IPS DF 6.9 (cell line): ENCODE measurements around the gene ST3GAL2.
"Not testable (repeated sequence)": the region's sequence is repeated elsewhere in the genome, so short reads cannot be mapped to it uniquely, and the experiment has no call there.

Experiments used
- DNase-seq: peaks from one replicate; pipeline ENCODE4 v3.0.0-alpha.2; 2013; ENCODE audit warnings: low read depth, low spot score
- H3K27ac ChIP-seq: one replicate; pipeline ENCODE4 v1.5.1; 2013; ENCODE audit warnings: low read length, control low read depth
- H3K27me3 ChIP-seq: 2 replicates; pipeline ENCODE4 v1.6.1; 2013; ENCODE audit warnings: mild to moderate bottlenecking, low read length; ENCODE audit not compliant: control insufficient read depth, insufficient read depth
- H3K36me3 ChIP-seq: 2 replicates; pipeline ENCODE4 v1.6.1; 2013; ENCODE audit warnings: low read length; ENCODE audit not compliant: control insufficient read depth, insufficient read depth
- H3K4me1 ChIP-seq: 2 replicates; pipeline ENCODE4 v1.6.1; 2013; ENCODE audit warnings: low read length; ENCODE audit not compliant: control insufficient read depth, insufficient read depth
- H3K4me3 ChIP-seq: 2 replicates; pipeline ENCODE4 v1.5.1; 2013; ENCODE audit warnings: mild to moderate bottlenecking, low read length
- H3K9me3 ChIP-seq: 2 replicates; pipeline ENCODE4 v1.6.1; 2013; ENCODE audit warnings: low read length, inconsistent platforms; ENCODE audit not compliant: control insufficient read depth, insufficient read depth
- WGBS: extraction: QIAGEN DNeasy Blood & Tissue Kit; methylation state at CpG from one replicate; pipeline ENCODE4 v1.1.7; 2013; ENCODE audit warnings: mixed read lengths, missing lambda C conversion rate; ENCODE audit not compliant: insufficient read length, insufficient coverage; 5-methylcytosine and 5-hydroxymethylcytosine counted together

Gene ST3GAL2

GRCh38 chr16:70421473-70422311, 17.2 kb downstream of the ST3GAL2 start:
- no CpG with 5 or more reads among the region's 11 CpGs for WGBS
- Histone ChIP-seq H3K4me3 (no peak overlapping the region), H3K9me3 (no peaks in the 10 kb centered on the region), H3K27me3 (no peaks in the 10 kb centered on the region), H3K27ac (no peak overlapping the region), H3K36me3 (no peaks in the 10 kb centered on the region), H3K4me1 (peaks cover 15% of the 10 kb centered on the region)
- DNase-seq = no peak

- DNase-seq = no peak
- no peak overlapping the region for H3K27ac ChIP-seq
- no peak overlapping the region for H3K4me3 ChIP-seq
- H3K4me1 ChIP-seq = peaks cover 15% of the 10 kb centered on the region
- no peaks in the 10 kb centered on the region for H3K9me3 ChIP-seq
- WGBS = no CpG with 5 or more reads among the region's 9 CpGs
- H3K36me3 ChIP-seq = no peaks in the 10 kb centered on the region
- H3K27me3 ChIP-seq = no peaks in the 10 kb centered on the region
These were observed 17.9 kb downstream of the ST3GAL2 start for GRCh38 chr16:70421014-70421413.

GRCh38 chr16:70419384-70420327, 19.2 kb downstream of the ST3GAL2 start:
- H3K4me1 ChIP-seq = peaks cover 15% of the 10 kb centered on the region
- DNase-seq = no peak
- H3K4me3 ChIP-seq = no peak overlapping the region
- H3K36me3 ChIP-seq = no peaks in the 10 kb centered on the region
- WGBS = no CpG with 5 or more reads among the region's 14 CpGs
- H3K27ac ChIP-seq = no peak overlapping the region
- H3K9me3 ChIP-seq = no peaks in the 10 kb centered on the region
- H3K27me3 ChIP-seq = no peaks in the 10 kb centered on the region

- no CpG with 5 or more reads among the region's 5 CpGs for WGBS
These were observed 19.9 kb downstream of the ST3GAL2 start for GRCh38 chr16:70418993-70419318.

GRCh38 chr16:70418274-70418992, 20.5 kb downstream of the ST3GAL2 start:
- peaks cover 15% of the 10 kb centered on the region for H3K4me1 ChIP-seq
- no CpG with 5 or more reads among the region's 13 CpGs for WGBS
- H3K27me3 ChIP-seq = no peaks in the 10 kb centered on the region
- H3K4me3 ChIP-seq = no peak overlapping the region
- H3K36me3 ChIP-seq = no peaks in the 10 kb centered on the region
- H3K27ac ChIP-seq = no peak overlapping the region
- DNase-seq = no peak
- H3K9me3 ChIP-seq = no peaks in the 10 kb centered on the region

More at GRCh38 chr16:70418993-70419318, 19.9 kb downstream of the ST3GAL2 start:
- DNase-seq = no peak
- Histone ChIP-seq H3K27ac (no peak overlapping the region), H3K27me3 (no peaks in the 10 kb centered on the region), H3K4me3 (no peak overlapping the region), H3K36me3 (no peaks in the 10 kb centered on the region), H3K4me1 (peaks cover 15% of the 10 kb centered on the region), H3K9me3 (no peaks in the 10 kb centered on the region)

GRCh38 chr16:70417661-70418060, 21.2 kb downstream of the ST3GAL2 start:
- Histone ChIP-seq H3K36me3 (no peaks in the 10 kb centered on the region), H3K9me3 (no peaks in the 10 kb centered on the region), H3K4me1 (peaks cover 15% of the 10 kb centered on the region), H3K4me3 (no peak overlapping the region), H3K27me3 (no peaks in the 10 kb centered on the region), H3K27ac (no peak overlapping the region)
- DNase-seq = no peak
- no CpG with 5 or more reads among the region's 7 CpGs for WGBS

- Histone ChIP-seq H3K4me3 (no peak overlapping the region), H3K36me3 (no peaks in the 10 kb centered on the region), H3K27ac (no peak overlapping the region), H3K4me1 (peaks cover 15% of the 10 kb centered on the region), H3K27me3 (no peaks in the 10 kb centered on the region), H3K9me3 (no peaks in the 10 kb centered on the region)
- no peak for DNase-seq
- WGBS = no CpG with 5 or more reads among the region's 17 CpGs
These were observed 21.9 kb downstream of the ST3GAL2 start for GRCh38 chr16:70416748-70417616.

- not testable (repeated sequence) for H3K36me3 ChIP-seq, H3K4me1 ChIP-seq, H3K9me3 ChIP-seq, DNase-seq, H3K4me3 ChIP-seq, H3K27ac ChIP-seq, H3K27me3 ChIP-seq
- WGBS = no CpG with 5 or more reads among the region's 5 CpGs
These were observed 25.3 kb downstream of the ST3GAL2 start for GRCh38 chr16:70413572-70413971.

- no peaks in the 10 kb centered on the region for H3K9me3 ChIP-seq
- whole genome bisulfite sequencing = no CpG with 5 or more reads among the region's 8 CpGs
- H3K27me3 ChIP-seq = no peaks in the 10 kb centered on the region
- DNase-seq = no peak
- H3K4me3 ChIP-seq = no peak overlapping the region
- H3K36me3 ChIP-seq = no peaks in the 10 kb centered on the region
- H3K27ac ChIP-seq = no peak overlapping the region
- peaks cover 6% of the 10 kb centered on the region; the same call in 1 of the 2 replicates for H3K4me1 ChIP-seq
These were observed 26.5 kb downstream of the ST3GAL2 start for GRCh38 chr16:70412385-70412784.
